HEK293 (cell line): Measurements from ENCODE around the gene MAP1LC3B2.

Source experiments
- CTCF ChIA-PET: fragments of 350-600 bp; formaldehyde crosslinking; extraction: SDS; loops from one replicate; lab custom pipeline; 2021; ENCODE audit warnings: antibody characterized with exemption; lab: Yijun Ruan, JAX
- POLR2A ChIA-PET: fragments of 300-600 bp; formaldehyde crosslinking; extraction: SDS; loops from one replicate; lab custom pipeline; 2020; ENCODE audit warnings: antibody characterized with exemption, inconsistent platforms; lab: Yijun Ruan, JAX
- H3K27ac ChIP-seq: fragments of 200-500 bp; sonication (Bioruptor generic); 2 replicates; pipeline ENCODE4 v1.5.1; 2014; ENCODE audit warnings: low read depth, low read length, control low read depth, inconsistent platforms; ENCODE audit errors: extremely low read depth
- H3K36me3 ChIP-seq, 2 experiments: fragments of 200-500 bp in 1 of 2; sonication (Bioruptor generic) in 1 of 2; 1 replicate in 1 of 2; 2 replicates in 1 of 2; pipeline ENCODE4 v1.5.1; 2014 to 2017; ENCODE audit warnings: inconsistent platforms in 2 of 2, low read length in 2 of 2; ENCODE audit not compliant: control insufficient read depth in 2 of 2, insufficient read depth in 1 of 2
- H3K4me1 ChIP-seq: fragments of 200-500 bp; sonication (Bioruptor generic); 2 replicates; pipeline ENCODE4 v1.5.1; 2014; ENCODE audit warnings: mild to moderate bottlenecking, low read length, inconsistent platforms; ENCODE audit not compliant: control insufficient read depth, insufficient read depth
- H3K4me3 ChIP-seq: 2 replicates; pipeline ENCODE4 v1.5.1; 2011; ENCODE audit warnings: low read depth, mild to moderate bottlenecking, control low read depth, low read length, moderate library complexity
- H3K9me3 ChIP-seq: fragments of 200-500 bp; sonication (Bioruptor generic); 2 replicates; pipeline ENCODE4 v1.5.1; 2014; ENCODE audit warnings: low read depth, low read length, inconsistent platforms; ENCODE audit not compliant: control insufficient read depth, insufficient read depth
- EGR2 ChIP-seq: fragments of 450-650 bp; formaldehyde crosslinking; IDR thresholded peaks from 2 replicates; pipeline ENCODE4 v1.5.1; 2016; ENCODE audit warnings: low read depth, missing biosample characterization, missing genetic modification characterization
- GLI4 ChIP-seq: fragments of 450-650 bp; formaldehyde crosslinking; IDR thresholded peaks from 2 replicates; pipeline ENCODE4 v1.5.1; 2016; ENCODE audit warnings: missing biosample characterization, missing genetic modification characterization
- SCRT2 ChIP-seq: fragments of 450-650 bp; formaldehyde crosslinking; IDR thresholded peaks from 2 replicates; pipeline ENCODE4 v1.5.1; 2016; ENCODE audit warnings: missing biosample characterization, missing genetic modification characterization
- SP3 ChIP-seq: fragments of 450-650 bp; formaldehyde crosslinking; IDR thresholded peaks from 2 replicates; pipeline ENCODE4 v1.5.1; 2016; ENCODE audit warnings: missing biosample characterization, missing genetic modification characterization
- ZEB2 ChIP-seq: fragments of 450-650 bp; formaldehyde crosslinking; IDR thresholded peaks from 2 replicates; pipeline ENCODE4 v1.5.1; 2016; ENCODE audit warnings: missing biosample characterization, missing genetic modification characterization
- ZFHX2 ChIP-seq: fragments of 450-650 bp; formaldehyde crosslinking; conservative IDR thresholded peaks from 2 replicates; pipeline ENCODE4 v1.5.1; 2016; ENCODE audit warnings: missing biosample characterization, missing genetic modification characterization
- ZFP37 ChIP-seq: fragments of 450-650 bp; formaldehyde crosslinking; IDR thresholded peaks from 2 replicates; pipeline ENCODE4 v1.5.1; 2016; ENCODE audit warnings: missing biosample characterization, missing genetic modification characterization
- ZNF132 ChIP-seq: fragments of 450-650 bp; formaldehyde crosslinking; IDR thresholded peaks from 2 replicates; pipeline ENCODE4 v1.5.1; 2017; ENCODE audit warnings: missing biosample characterization, missing genetic modification characterization, borderline replicate concordance
- ZNF175 ChIP-seq: fragments of 450-650 bp; formaldehyde crosslinking; IDR thresholded peaks from 2 replicates; pipeline ENCODE4 v1.5.1; 2016; ENCODE audit warnings: missing biosample characterization, missing genetic modification characterization
- ZNF2 ChIP-seq: fragments of 450-650 bp; formaldehyde crosslinking; IDR thresholded peaks from 2 replicates; pipeline ENCODE4 v1.5.1; 2016; ENCODE audit warnings: missing biosample characterization, missing genetic modification characterization
- ZNF23 ChIP-seq: fragments of 450-650 bp; formaldehyde crosslinking; IDR thresholded peaks from 2 replicates; pipeline ENCODE4 v1.5.1; 2016; ENCODE audit warnings: missing biosample characterization, missing genetic modification characterization, borderline replicate concordance
- ZNF248 ChIP-seq: fragments of 450-650 bp; formaldehyde crosslinking; IDR thresholded peaks from 2 replicates; pipeline ENCODE4 v1.5.1; 2017; ENCODE audit warnings: missing biosample characterization, missing genetic modification characterization
- ZNF350 ChIP-seq: fragments of 450-650 bp; formaldehyde crosslinking; IDR thresholded peaks from 2 replicates; pipeline ENCODE4 v1.5.0; 2017; ENCODE audit warnings: missing biosample characterization, mild to moderate bottlenecking, missing genetic modification characterization
- ZNF37A ChIP-seq: fragments of 450-650 bp; IDR thresholded peaks from 2 replicates; pipeline ENCODE4 v1.5.1; 2018; ENCODE audit warnings: missing biosample characterization, missing genetic modification characterization
- ZNF529 ChIP-seq: fragments of 450-650 bp; formaldehyde crosslinking; IDR thresholded peaks from 2 replicates; pipeline ENCODE4 v1.5.1; 2017; ENCODE audit warnings: missing genetic modification characterization, missing biosample characterization; ENCODE audit not compliant: insufficient replicate concordance
- ZNF555 ChIP-seq: fragments of 450-650 bp; formaldehyde crosslinking; conservative IDR thresholded peaks from 2 replicates; pipeline ENCODE4 v1.5.1; 2017; ENCODE audit warnings: missing biosample characterization, mild to moderate bottlenecking, missing genetic modification characterization, inconsistent platforms
- ZNF600 ChIP-seq: fragments of 450-650 bp; formaldehyde crosslinking; IDR thresholded peaks from 2 replicates; pipeline ENCODE4 v1.5.1; 2016; ENCODE audit warnings: missing biosample characterization, missing genetic modification characterization
- ZNF670 ChIP-seq: fragments of 450-650 bp; formaldehyde crosslinking; IDR thresholded peaks from 2 replicates; pipeline ENCODE4 v1.5.1; 2016; ENCODE audit warnings: missing biosample characterization, missing genetic modification characterization, low read depth
- ZNF768 ChIP-seq: fragments of 450-650 bp; formaldehyde crosslinking; IDR thresholded peaks from 2 replicates; pipeline ENCODE4 v1.5.1; 2018; ENCODE audit warnings: missing biosample characterization, mild to moderate bottlenecking, missing genetic modification characterization
- ZNF777 ChIP-seq: fragments of 450-650 bp; formaldehyde crosslinking; IDR thresholded peaks from 2 replicates; pipeline ENCODE4 v1.5.1; 2017; ENCODE audit warnings: missing biosample characterization, missing genetic modification characterization, borderline replicate concordance
- ZNF837 ChIP-seq: fragments of 450-650 bp; formaldehyde crosslinking; IDR thresholded peaks from 2 replicates; pipeline ENCODE4 v1.5.1; 2016; ENCODE audit warnings: missing biosample characterization, missing genetic modification characterization
- TF ChIP-seq, protein P1 (sequence below): fragments of 450-650 bp; formaldehyde crosslinking; IDR thresholded peaks from 2 replicates; pipeline ENCODE4 v1.5.1; 2016; ENCODE audit warnings: missing biosample characterization, missing genetic modification characterization
- TF ChIP-seq, protein P2 (sequence below): fragments of 450-650 bp; formaldehyde crosslinking; IDR thresholded peaks from 2 replicates; pipeline ENCODE4 v1.5.1; 2016; ENCODE audit warnings: missing biosample characterization, missing genetic modification characterization
- TF ChIP-seq, protein P3 (sequence below): fragments of 450-650 bp; IDR thresholded peaks from 2 replicates; pipeline ENCODE4 v1.5.1; 2018; ENCODE audit warnings: missing biosample characterization, missing genetic modification characterization
- TF ChIP-seq, protein P4 (sequence below): fragments of 450-650 bp; formaldehyde crosslinking; optimal IDR thresholded peaks from 2 replicates; pipeline ENCODE3; 2016; ENCODE audit warnings: missing biosample characterization, mild to moderate bottlenecking, missing genetic modification characterization

MAP1LC3B2 gene

DNA sequence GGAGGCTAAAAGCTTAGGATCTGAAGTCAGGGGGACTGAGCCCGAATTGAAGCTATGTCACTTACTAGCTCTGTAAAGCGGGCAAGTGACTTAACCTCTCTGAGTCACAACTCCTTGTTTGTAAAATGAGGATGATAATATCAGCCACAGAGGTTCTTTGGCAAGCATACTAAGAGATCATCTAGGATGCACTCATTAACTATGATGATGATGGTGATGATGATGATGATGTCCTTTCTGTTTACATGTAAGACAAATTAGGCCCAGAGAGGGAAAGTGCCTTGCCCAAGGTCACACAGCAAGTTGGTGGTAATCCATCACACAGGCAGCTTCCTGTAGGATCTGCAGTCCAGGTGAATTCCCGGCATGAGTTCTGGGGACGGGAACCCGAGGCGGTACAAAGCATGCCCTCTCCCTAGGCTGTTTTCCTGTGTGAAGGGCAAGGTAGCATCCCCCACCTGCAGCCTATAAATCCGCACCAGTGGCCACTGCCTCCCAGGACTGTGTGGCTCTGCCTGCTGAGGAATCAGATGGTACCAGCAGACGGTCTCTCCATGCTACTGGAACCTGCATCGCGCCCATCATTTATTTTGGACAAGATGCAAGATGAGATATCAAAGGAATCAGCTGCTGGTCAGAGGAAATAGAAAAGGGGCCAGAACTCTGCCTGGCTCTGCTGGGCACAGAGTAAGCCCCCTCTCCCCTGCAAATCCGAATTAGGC, 55.2 kb downstream of the MAP1LC3B2 start:
- POLR2A ChIA-PET, result no interaction called here
- Histone ChIP-seq H3K4me1 (no peaks in the 10 kb centered on the region), H3K36me3 (no peaks in the 10 kb centered on the region), H3K27ac (no peak overlapping the region), H3K4me3 (no peak overlapping the region), H3K9me3 (no peaks in the 10 kb centered on the region)
- TF ChIP-seq ZNF2 (tag by site-specific recombination) (no peak), ZNF768 (peak; percentile 85), ZNF23 (tag by site-specific recombination) (no peak), ZNF837 (tag by site-specific recombination) (no peak), ZNF175 (tag by site-specific recombination) (no peak), ZFHX2 (tag by site-specific recombination) (no peak), ZNF600 (tag by site-specific recombination) (no peak), ZFP37 (tag by site-specific recombination) (no peak), ZNF777 (tag by site-specific recombination) (no peak), GLI4 (no peak), SP3 (tag by site-specific recombination) (no peak), ZEB2 (tag by site-specific recombination) (no peak), ZNF670 (no peak), ZNF132 (tag by site-specific recombination) (no peak)
- TF ChIP-seq, protein P1, sequence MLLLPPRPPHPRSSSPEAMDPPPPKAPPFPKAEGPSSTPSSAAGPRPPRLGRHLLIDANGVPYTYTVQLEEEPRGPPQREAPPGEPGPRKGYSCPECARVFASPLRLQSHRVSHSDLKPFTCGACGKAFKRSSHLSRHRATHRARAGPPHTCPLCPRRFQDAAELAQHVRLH (tag by site-specific recombination), result no peak
- TF ChIP-seq, protein P2, sequence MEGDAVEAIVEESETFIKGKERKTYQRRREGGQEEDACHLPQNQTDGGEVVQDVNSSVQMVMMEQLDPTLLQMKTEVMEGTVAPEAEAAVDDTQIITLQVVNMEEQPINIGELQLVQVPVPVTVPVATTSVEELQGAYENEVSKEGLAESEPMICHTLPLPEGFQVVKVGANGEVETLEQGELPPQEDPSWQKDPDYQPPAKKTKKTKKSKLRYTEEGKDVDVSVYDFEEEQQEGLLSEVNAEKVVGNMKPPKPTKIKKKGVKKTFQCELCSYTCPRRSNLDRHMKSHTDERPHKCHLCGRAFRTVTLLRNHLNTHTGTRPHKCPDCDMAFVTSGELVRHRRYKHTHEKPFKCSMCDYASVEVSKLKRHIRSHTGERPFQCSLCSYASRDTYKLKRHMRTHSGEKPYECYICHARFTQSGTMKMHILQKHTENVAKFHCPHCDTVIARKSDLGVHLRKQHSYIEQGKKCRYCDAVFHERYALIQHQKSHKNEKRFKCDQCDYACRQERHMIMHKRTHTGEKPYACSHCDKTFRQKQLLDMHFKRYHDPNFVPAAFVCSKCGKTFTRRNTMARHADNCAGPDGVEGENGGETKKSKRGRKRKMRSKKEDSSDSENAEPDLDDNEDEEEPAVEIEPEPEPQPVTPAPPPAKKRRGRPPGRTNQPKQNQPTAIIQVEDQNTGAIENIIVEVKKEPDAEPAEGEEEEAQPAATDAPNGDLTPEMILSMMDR (tag by site-specific recombination), result no peak
- TF ChIP-seq, protein P3, sequence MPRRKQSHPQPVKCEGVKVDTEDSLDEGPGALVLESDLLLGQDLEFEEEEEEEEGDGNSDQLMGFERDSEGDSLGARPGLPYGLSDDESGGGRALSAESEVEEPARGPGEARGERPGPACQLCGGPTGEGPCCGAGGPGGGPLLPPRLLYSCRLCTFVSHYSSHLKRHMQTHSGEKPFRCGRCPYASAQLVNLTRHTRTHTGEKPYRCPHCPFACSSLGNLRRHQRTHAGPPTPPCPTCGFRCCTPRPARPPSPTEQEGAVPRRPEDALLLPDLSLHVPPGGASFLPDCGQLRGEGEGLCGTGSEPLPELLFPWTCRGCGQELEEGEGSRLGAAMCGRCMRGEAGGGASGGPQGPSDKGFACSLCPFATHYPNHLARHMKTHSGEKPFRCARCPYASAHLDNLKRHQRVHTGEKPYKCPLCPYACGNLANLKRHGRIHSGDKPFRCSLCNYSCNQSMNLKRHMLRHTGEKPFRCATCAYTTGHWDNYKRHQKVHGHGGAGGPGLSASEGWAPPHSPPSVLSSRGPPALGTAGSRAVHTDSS (tag by site-specific recombination), result peak; percentile 72
- CTCF ChIA-PET, result interaction anchor here (0.6 to 1.1 kb wide), 3 partner anchors 10 to 104 kb away, joined by 3 to 4 read pairs (median 3); no protein-coding TSS in a partner anchor

DNA sequence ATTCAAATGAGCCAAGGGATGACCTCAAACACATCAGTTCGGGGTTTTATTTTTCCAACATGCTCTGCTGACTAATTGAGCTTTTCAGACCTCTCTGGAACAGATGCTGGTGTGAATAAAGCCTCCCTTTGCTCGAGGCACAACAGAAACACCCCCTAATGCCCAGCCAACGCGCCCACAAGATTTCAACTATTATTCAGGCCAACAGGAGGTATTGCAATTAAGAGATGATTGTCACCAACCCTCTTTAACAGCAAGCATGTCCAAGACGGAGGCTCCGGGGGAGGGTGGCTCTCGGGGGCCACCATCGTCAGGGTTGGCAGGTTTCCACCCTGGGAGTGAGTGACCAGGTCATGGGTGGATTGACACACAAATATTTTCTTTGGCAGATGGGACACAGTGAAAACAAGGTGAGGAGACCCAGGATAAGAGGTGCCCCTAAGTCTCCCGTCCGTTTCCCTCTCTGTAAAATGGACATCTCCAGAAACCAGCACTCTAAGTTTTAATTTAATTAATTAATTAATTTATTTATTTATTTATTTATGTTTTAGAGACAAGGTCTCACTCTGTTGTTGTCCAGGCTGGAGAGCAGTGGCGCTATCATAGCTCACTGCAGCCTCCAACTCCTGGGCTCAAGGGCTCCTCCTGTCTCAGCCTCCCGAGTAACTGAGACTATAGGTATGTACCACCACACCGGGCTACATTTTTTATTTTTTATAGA, 56.1 kb downstream of the MAP1LC3B2 start:
- ChIA-PET POLR2A (no interaction called here), CTCF (interaction anchor here (0.6 to 1.1 kb wide), 2 partner anchors 9 to 1599 kb away, joined by 3 to 5 read pairs; no protein-coding TSS in a partner anchor)
- no peaks in the 10 kb centered on the region for H3K4me1 ChIP-seq
- no peak overlapping the region for H3K4me3 ChIP-seq
- no peaks in the 10 kb centered on the region for H3K36me3 ChIP-seq
- H3K27ac ChIP-seq, result no peak overlapping the region
- no peaks in the 10 kb centered on the region for H3K9me3 ChIP-seq
- TF ChIP-seq, protein P4, sequence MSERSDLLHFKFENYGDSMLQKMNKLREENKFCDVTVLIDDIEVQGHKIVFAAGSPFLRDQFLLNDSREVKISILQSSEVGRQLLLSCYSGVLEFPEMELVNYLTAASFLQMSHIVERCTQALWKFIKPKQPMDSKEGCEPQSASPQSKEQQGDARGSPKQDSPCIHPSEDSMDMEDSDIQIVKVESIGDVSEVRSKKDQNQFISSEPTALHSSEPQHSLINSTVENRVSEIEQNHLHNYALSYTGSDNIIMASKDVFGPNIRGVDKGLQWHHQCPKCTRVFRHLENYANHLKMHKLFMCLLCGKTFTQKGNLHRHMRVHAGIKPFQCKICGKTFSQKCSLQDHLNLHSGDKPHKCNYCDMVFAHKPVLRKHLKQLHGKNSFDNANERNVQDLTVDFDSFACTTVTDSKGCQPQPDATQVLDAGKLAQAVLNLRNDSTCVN, result no peak
- TF ChIP-seq SCRT2 (no peak), ZNF248 (tag by site-specific recombination) (no peak), ZNF529 (no peak), ZNF555 (tag by site-specific recombination) (peak; percentile 16; the same call in 1 of the 2 replicates), ZNF37A (tag by site-specific recombination) (no peak), ZNF350 (no peak), EGR2 (no peak)
